CD8-positive, alpha-beta memory T cell (primary cell): ENCODE measurements around the gene TNRC18. TPM values are rescaled to one million over a fixed set of nuclear protein-coding genes. Genes with fewer than 3 reads are reported as not detected.
"Not testable (repeated sequence)": the region's sequence is repeated elsewhere in the genome, so short reads cannot be mapped to it uniquely, and the experiment has no call there.

ENCODE experiments used
- CTCF ChIA-PET: fragments of 350-600 bp; sonication (Branson Sonifier 250); formaldehyde crosslinking; loops from one replicate; lab custom pipeline; 2021; ENCODE audit warnings: antibody characterized with exemption; lab: Charles Lee
- POLR2A ChIA-PET: fragments of 350-600 bp; sonication (Branson Sonifier 250); formaldehyde crosslinking; loops from one replicate; lab custom pipeline; 2021; ENCODE audit warnings: antibody characterized with exemption; lab: Charles Lee
- DNase-seq, 5 donors: peaks; one replicate each; pipeline versions ENCODE4 v3.0.0 to v3.0.0-alpha.2; 2020 to 2022; ENCODE audit warnings: mixed read lengths in 1 of 5
- H3K27ac ChIP-seq: one replicate; pipeline ENCODE4 v1.7.0; 2013; ENCODE audit warnings: low read depth, mild to moderate bottlenecking, low read length, moderate library complexity
- H3K27me3 ChIP-seq: 2 replicates; pipeline ENCODE4 v1.7.0; 2013; ENCODE audit warnings: low read length, mild to moderate bottlenecking; ENCODE audit not compliant: insufficient read depth, poor library complexity, severe bottlenecking
- H3K36me3 ChIP-seq: 2 replicates; pipeline ENCODE4 v1.7.0; 2013; ENCODE audit warnings: mild to moderate bottlenecking, low read length, moderate library complexity; ENCODE audit not compliant: insufficient read depth
- H3K4me1 ChIP-seq: 2 replicates; pipeline ENCODE4 v1.7.0; 2013; ENCODE audit warnings: mild to moderate bottlenecking, low read length, moderate library complexity; ENCODE audit not compliant: insufficient read depth
- H3K4me3 ChIP-seq: 2 replicates; pipeline ENCODE4 v1.7.0; 2013; ENCODE audit warnings: mild to moderate bottlenecking, low read length
- H3K9me3 ChIP-seq: 2 replicates; pipeline ENCODE4 v1.7.0; 2013; ENCODE audit warnings: mild to moderate bottlenecking, low read length
- H3K27ac Mint-ChIP-seq, 8 donors: one replicate each; pipeline ENCODE4 v1.8.0; 2020 to 2021; ENCODE audit warnings: mixed read lengths in 8 of 8, mild to moderate bottlenecking in 6 of 8, inconsistent platforms in 3 of 8, moderate library complexity in 3 of 8
- H3K27me3 Mint-ChIP-seq, 2 donors: one replicate each; pipeline ENCODE4 v1.8.0; 2020 to 2021; ENCODE audit warnings: mixed read lengths in 2 of 2, mild to moderate bottlenecking in 1 of 2, moderate library complexity in 1 of 2
- H3K36me3 Mint-ChIP-seq, 3 donors: one replicate each; pipeline ENCODE4 v1.8.0; 2020 to 2021; ENCODE audit warnings: mixed read lengths in 3 of 3, inconsistent platforms in 1 of 3, mild to moderate bottlenecking in 1 of 3
- H3K4me1 Mint-ChIP-seq, 3 donors: one replicate each; pipeline ENCODE4 v1.8.0; 2020 to 2021; ENCODE audit warnings: mixed read lengths in 3 of 3, inconsistent platforms in 1 of 3, mild to moderate bottlenecking in 1 of 3
- H3K4me3 Mint-ChIP-seq, 7 donors: one replicate each; pipeline ENCODE4 v1.8.0; 2020 to 2021; ENCODE audit warnings: mixed read lengths in 7 of 7, mild to moderate bottlenecking in 6 of 7, moderate library complexity in 4 of 7, inconsistent platforms in 2 of 7
- H3K9me3 Mint-ChIP-seq, 5 donors: one replicate each; pipeline ENCODE4 v1.8.0; 2020 to 2022; ENCODE audit warnings: mixed read lengths in 5 of 5, mild to moderate bottlenecking in 3 of 5, moderate library complexity in 2 of 5, inconsistent platforms in 1 of 5
- polyA plus RNA-seq: library from polyadenylated mRNA; unstranded; fragments of 300-500 nt; fragmentation: Illumina TruSeq; gene quantifications from one replicate; pipeline ENCODE4 v1.2.3, GENCODE V29; 2021
- total RNA-seq, 2 experiments: library from RNA; stranded (reverse); gene quantifications; one replicate each; pipeline ENCODE4 v1.2.3, GENCODE V29; 2021

The TNRC18 gene
- total and polyA plus RNA-seq, 3 experiments from 2014 or later, result 2.1 to 47.4 (median 44.7) TPM

DNA sequence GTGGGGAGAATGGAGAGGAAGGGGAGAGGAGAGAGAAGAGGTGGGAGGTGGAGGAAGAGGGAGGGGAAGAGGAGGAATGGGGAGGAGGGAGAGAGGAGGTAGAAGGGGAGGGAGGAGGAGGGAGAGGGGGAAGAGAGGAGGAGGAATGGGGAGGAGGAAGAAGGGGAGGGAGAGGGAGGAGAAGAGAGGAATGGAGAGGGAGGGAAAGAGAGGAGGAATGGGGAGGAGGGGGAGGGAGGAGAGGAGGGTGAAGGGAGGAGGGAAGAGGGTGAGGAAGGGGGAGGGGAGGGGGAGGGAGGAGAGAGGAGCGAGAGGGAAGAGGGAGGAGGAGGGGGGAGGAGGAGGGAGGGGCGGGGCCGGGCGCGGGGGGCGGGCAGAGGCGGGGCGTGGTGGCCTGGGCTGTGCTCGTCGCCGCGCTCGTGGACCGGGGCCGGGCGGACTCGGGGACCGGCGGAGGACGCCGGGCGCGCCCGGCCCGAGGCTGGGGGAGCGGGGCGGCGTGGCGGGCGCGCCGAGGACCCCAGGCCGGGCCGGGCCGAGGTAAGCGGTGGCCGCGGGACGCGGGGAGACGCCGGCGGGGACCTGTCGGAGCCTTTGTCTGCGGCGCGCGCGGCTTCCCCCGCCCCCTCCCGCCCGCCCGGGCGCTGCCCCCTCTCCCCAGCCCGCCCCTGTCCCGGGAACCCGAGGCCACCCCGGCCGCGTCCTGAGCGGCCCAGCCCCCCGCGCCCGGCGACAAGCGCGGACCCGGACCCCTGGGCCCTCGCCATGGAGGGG is 140.9 kb downstream of the TNRC18 start, which contains the start of gene SLC29A4:
SLC29A4 (plus strand) TSS at position 401 of the 774 bp plus-strand sequence. CDS start 4,874 bp downstream, outside the sequence.
- H3K4me3 Mint-ChIP-seq, result peak within 1 kb of the TSS in 1 of 7 donors; percentile 58
- no peaks in the 10 kb centered on the region for H3K36me3 Mint-ChIP-seq
- no peaks in the 10 kb centered on the region for H3K4me1 Mint-ChIP-seq
- POLR2A ChIA-PET, result no interaction called here
- Histone ChIP-seq H3K4me3 (no peak within 1 kb of the TSS), H3K9me3 (no peaks in the 10 kb centered on the region), H3K36me3 (no peaks in the 10 kb centered on the region), H3K27ac (no peak within 1 kb of the TSS), H3K27me3 (peaks cover 3% of the 10 kb centered on the region), H3K4me1 (no peaks in the 10 kb centered on the region)
- H3K27me3 Mint-ChIP-seq, result peaks cover 16 to 20% of the 10 kb centered on the region in 2 donors
- H3K9me3 Mint-ChIP-seq, result no peaks in the 10 kb centered on the region
- CTCF ChIA-PET, result no interaction called here
- no peak within 1 kb of the TSS for H3K27ac Mint-ChIP-seq
- no peak for DNase-seq

DNA sequence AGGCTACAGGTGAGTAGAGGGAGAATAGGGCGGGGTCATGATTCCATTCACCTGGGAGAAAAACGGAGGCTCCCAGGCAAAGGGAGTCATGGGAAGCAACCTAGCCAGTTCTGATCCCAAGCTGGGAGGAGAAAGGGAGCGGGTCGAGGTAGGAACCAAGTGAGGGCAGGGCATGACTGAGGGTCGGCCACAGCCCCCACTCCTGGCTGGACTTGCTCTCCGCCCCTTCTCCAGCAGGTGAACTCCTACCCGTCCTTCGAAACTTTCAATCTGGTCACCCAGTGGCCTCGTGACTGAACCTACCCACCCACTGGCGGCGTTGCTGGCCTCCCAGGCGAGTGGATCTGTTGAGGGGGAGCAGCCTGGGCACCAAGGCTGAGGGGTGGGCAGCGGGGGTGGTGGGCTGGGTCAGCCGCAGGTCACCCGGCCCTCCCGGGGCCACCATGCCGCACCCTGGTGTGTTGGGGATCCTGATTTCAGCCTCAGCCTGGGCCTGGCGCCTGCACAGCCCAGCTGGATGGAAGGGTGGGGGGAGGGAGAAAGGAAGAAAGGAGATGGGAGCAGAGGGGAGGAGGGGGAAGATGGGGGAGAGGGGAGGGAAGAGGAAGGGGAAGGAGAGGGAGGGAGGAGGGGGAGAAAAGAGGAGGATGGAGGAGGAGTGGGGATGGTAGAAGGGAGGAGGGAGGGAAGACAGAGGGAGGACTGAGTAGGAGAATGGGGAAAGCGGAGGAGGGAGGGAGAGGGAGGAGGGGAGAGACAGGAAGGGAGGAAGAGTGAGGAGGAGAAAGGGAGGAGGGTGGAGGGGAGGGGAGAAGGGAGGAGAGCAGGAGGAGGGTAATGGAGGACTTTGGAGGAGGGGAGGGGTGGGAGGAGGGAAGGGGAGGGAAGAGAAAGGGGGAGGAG is 141.8 kb downstream of the TNRC18 start:
- H3K36me3 ChIP-seq, DNase-seq, H3K4me1 ChIP-seq, POLR2A ChIA-PET, H3K27me3 ChIP-seq, H3K4me3 ChIP-seq, H3K4me1 Mint-ChIP-seq, H3K27ac Mint-ChIP-seq, CTCF ChIA-PET, H3K36me3 Mint-ChIP-seq, H3K27ac ChIP-seq, H3K9me3 Mint-ChIP-seq, H3K9me3 ChIP-seq: not testable (repeated sequence)
- H3K4me3 Mint-ChIP-seq, result peak overlapping the region in 4 of 7 donors; percentile 50 to 84 (median 56)
- peaks cover 15 to 19% of the 10 kb centered on the region in 2 donors for H3K27me3 Mint-ChIP-seq

GRCh38 chr7:5279734-5280133 is 143.9 kb downstream of the TNRC18 start:
- Histone ChIP-seq H3K4me1 (no peaks in the 10 kb centered on the region), H3K36me3 (no peaks in the 10 kb centered on the region), H3K27me3 (peaks cover 3% of the 10 kb centered on the region), H3K4me3 (no peak overlapping the region), H3K9me3 (no peaks in the 10 kb centered on the region), H3K27ac (no peak overlapping the region)
- Mint-ChIP-seq H3K27ac (peak overlapping the region in 1 of 8 donors; percentile 14), H3K4me1 (no peaks in the 10 kb centered on the region), H3K36me3 (no peaks in the 10 kb centered on the region), H3K27me3 (peaks cover 9 to 14% of the 10 kb centered on the region in 2 donors), H3K4me3 (no peak overlapping the region), H3K9me3 (no peaks in the 10 kb centered on the region)
- no peak for DNase-seq
- ChIA-PET CTCF (no interaction called here), POLR2A (no interaction called here)

DNA sequence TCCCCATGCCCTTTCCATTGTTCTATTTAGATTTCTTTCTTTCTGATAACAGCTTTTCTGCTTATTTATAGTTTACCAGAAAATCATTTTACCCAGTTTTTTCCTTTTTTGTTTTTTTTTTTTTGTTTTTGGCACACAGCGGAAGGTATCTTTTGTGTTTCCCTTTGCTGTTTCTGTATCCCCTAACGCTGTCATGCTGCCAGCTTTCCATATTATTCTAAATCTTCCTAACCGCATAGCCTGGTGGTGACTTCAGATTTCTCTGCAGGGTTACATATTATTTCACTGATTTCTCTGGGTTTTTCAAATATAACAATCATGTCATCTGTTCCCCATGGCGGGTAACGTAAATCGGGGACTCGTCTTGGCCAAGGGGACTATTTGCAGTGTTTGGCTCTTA is 144.9 kb downstream of the TNRC18 start:
- POLR2A ChIA-PET, result no interaction called here

DNA sequence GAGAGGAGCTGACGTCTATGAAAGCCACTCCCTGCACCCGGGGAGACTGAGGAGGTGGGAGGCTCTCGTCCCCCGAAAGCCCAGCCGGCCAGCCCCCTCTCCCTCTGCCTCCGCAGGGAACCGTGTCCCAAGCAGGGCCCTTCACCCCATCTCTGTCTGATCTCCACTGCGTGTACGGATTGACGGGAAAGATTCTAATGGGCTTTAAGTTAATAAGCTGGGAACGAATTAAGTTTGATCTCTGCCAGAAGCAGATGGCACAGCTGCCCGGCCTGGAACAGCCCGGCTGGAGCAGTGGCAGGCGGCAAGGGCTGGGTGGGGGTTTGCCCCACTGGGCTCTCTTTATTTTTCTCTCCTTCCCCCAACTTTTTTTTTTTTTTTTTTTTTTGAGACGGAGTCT is 147.0 kb downstream of the TNRC18 start:
- Mint-ChIP-seq H3K4me3 (no peak overlapping the region), H3K9me3 (no peaks in the 10 kb centered on the region), H3K27ac (no peak overlapping the region), H3K4me1 (no peaks in the 10 kb centered on the region), H3K36me3 (no peaks in the 10 kb centered on the region), H3K27me3 (peaks cover 6 to 14% of the 10 kb centered on the region in 2 donors)
- no peaks in the 10 kb centered on the region for H3K9me3 ChIP-seq
- ChIA-PET CTCF (no interaction called here), POLR2A (no interaction called here)
- DNase-seq, result no peak
- H3K27ac ChIP-seq, result no peak overlapping the region
- H3K36me3 ChIP-seq, result no peaks in the 10 kb centered on the region
- no peak overlapping the region for H3K4me3 ChIP-seq
- no peaks in the 10 kb centered on the region for H3K4me1 ChIP-seq
- H3K27me3 ChIP-seq, result no peaks in the 10 kb centered on the region

More for the DNA sequence above, 144.9 kb downstream of the TNRC18 start:
- Histone ChIP-seq H3K27ac (no peak overlapping the region), H3K27me3 (no peaks in the 10 kb centered on the region), H3K4me1 (no peaks in the 10 kb centered on the region), H3K9me3 (no peaks in the 10 kb centered on the region), H3K36me3 (no peaks in the 10 kb centered on the region), H3K4me3 (no peak overlapping the region)
- Mint-ChIP-seq H3K27me3 (peaks cover 6 to 12% of the 10 kb centered on the region in 2 donors), H3K9me3 (no peaks in the 10 kb centered on the region), H3K4me3 (no peak overlapping the region), H3K4me1 (no peaks in the 10 kb centered on the region), H3K27ac (no peak overlapping the region), H3K36me3 (no peaks in the 10 kb centered on the region)
- CTCF ChIA-PET, result no interaction called here
- no peak for DNase-seq

DNA sequence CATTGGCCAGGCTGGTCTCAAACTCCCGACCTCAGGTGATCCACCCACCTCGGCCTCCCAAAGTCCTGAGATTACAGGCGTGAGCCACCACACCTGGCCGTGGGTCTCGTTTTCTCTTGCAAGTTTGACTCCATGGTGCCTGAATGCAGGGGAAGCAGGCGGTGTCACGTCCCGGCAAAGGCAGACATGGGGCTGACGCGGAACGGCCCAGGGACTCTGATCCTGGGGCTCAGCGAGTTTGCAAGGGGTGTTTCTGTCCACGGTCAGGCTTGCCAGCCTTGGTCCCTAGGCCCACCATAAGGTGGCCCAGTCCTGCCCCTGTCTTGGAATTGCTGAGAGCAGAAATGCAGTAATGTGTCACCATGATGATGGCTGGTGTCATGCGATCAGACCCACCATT is 147.5 kb downstream of the TNRC18 start:
- H3K27ac Mint-ChIP-seq, CTCF ChIA-PET, H3K27me3 ChIP-seq, H3K36me3 ChIP-seq, DNase-seq, POLR2A ChIA-PET, H3K4me3 Mint-ChIP-seq, H3K27ac ChIP-seq, H3K4me3 ChIP-seq, H3K9me3 ChIP-seq, H3K4me1 Mint-ChIP-seq, H3K36me3 Mint-ChIP-seq, H3K4me1 ChIP-seq, H3K9me3 Mint-ChIP-seq: not testable (repeated sequence)
- peaks cover 6 to 11% of the 10 kb centered on the region in 2 donors for H3K27me3 Mint-ChIP-seq

- CTCF ChIA-PET, H3K4me3 Mint-ChIP-seq, H3K9me3 Mint-ChIP-seq, H3K4me3 ChIP-seq, H3K4me1 Mint-ChIP-seq, H3K36me3 ChIP-seq, H3K27me3 ChIP-seq, H3K4me1 ChIP-seq, H3K9me3 ChIP-seq, DNase-seq, POLR2A ChIA-PET, H3K27ac ChIP-seq, H3K27ac Mint-ChIP-seq, H3K36me3 Mint-ChIP-seq: not testable (repeated sequence)
- H3K27me3 Mint-ChIP-seq, result peaks cover 4 to 11% of the 10 kb centered on the region in 2 donors
Measured at GRCh38 chr7:5275510-5275909, 148.1 kb downstream of the TNRC18 start.

DNA sequence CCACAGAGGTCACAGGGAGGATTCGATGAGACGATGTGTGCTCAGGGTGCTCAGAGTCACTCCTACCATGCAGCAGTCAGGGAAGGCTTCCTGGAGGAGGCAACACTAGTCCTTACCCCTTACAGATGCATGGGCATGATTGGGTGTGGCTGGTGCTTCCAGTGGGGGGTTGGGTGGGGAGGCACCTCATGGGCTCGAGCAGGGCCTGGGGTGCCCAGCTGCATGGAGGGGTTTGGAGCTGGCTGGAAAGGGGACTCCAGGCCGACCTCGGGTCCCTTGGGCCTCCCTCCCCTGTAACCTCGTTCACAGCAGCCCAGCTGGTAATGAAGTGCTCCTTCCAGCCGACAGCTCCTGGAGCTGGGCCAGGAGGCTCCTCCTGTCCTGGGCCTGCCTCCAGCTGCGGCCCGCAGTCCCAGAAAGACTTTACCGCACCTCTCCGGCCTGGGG is 148.6 kb downstream of the TNRC18 start:
- H3K4me1 Mint-ChIP-seq, CTCF ChIA-PET, H3K27me3 ChIP-seq, H3K27ac ChIP-seq, POLR2A ChIA-PET, H3K4me1 ChIP-seq, H3K4me3 ChIP-seq, H3K36me3 ChIP-seq, H3K4me3 Mint-ChIP-seq, DNase-seq, H3K9me3 Mint-ChIP-seq, H3K27ac Mint-ChIP-seq, H3K9me3 ChIP-seq, H3K36me3 Mint-ChIP-seq: not testable (repeated sequence)
- H3K27me3 Mint-ChIP-seq, result peaks cover 4 to 11% of the 10 kb centered on the region in 2 donors
